H9 (cell line): ENCODE results near the gene TRAF3IP1. TPM values are rescaled to one million over a fixed set of nuclear protein-coding genes. Genes with fewer than 3 reads are reported as not detected.

Experiments
- DNase-seq: peaks from one replicate; pipeline ENCODE4 v3.0.0-alpha.2; 2017
- H2AFZ ChIP-seq: one replicate; pipeline ENCODE4 v1.6.1; 2013; ENCODE audit warnings: mild to moderate bottlenecking, low read length, control low read depth, moderate library complexity
- H2AK5ac ChIP-seq: 2 replicates; pipeline ENCODE4 v1.6.1; 2013; ENCODE audit warnings: low read length, control low read depth, mixed read lengths; ENCODE audit not compliant: insufficient read length
- H2BK120ac ChIP-seq: one replicate; pipeline ENCODE4 v1.6.1; 2013; ENCODE audit warnings: low read depth, mild to moderate bottlenecking, low read length, control low read depth, inconsistent platforms; ENCODE audit not compliant: poor library complexity, severe bottlenecking
- H2BK12ac ChIP-seq: 2 replicates; pipeline ENCODE4 v1.6.1; 2013; ENCODE audit warnings: low read length, control low read depth, mixed read lengths, low read depth; ENCODE audit not compliant: insufficient read length
- H2BK15ac ChIP-seq: 2 replicates; pipeline ENCODE4 v1.6.1; 2013; ENCODE audit warnings: low read depth, low read length, control low read depth
- H2BK20ac ChIP-seq: one replicate; pipeline ENCODE4 v1.6.1; 2013; ENCODE audit warnings: low read depth, mild to moderate bottlenecking, low read length, control low read depth, inconsistent platforms; ENCODE audit not compliant: poor library complexity, severe bottlenecking
- H2BK5ac ChIP-seq: 2 replicates; pipeline ENCODE4 v1.6.1; 2013; ENCODE audit warnings: low read length, control low read depth, mixed read lengths; ENCODE audit not compliant: insufficient read length
- H3K14ac ChIP-seq: 2 replicates; pipeline ENCODE4 v1.6.1; 2013; ENCODE audit warnings: low read length, control low read depth; ENCODE audit not compliant: insufficient read depth
- H3K18ac ChIP-seq: 2 replicates; pipeline ENCODE4 v1.6.1; 2013; ENCODE audit warnings: low read depth, mild to moderate bottlenecking, mixed read lengths, low read length, control low read depth; ENCODE audit not compliant: insufficient read length
- H3K23ac ChIP-seq: 2 replicates; pipeline ENCODE4 v1.6.1; 2013; ENCODE audit warnings: low read length, control low read depth, mixed read lengths, low read depth; ENCODE audit not compliant: insufficient read length
- H3K23me2 ChIP-seq: 2 replicates; pipeline ENCODE4 v1.6.1; 2013; ENCODE audit warnings: low read depth, mild to moderate bottlenecking, mixed read lengths, low read length, control low read depth; ENCODE audit not compliant: insufficient read length, poor library complexity, severe bottlenecking
- H3K27ac ChIP-seq: 2 replicates; pipeline ENCODE4 v1.5.1; 2013; ENCODE audit warnings: low read length, control low read depth, mixed read lengths, low read depth; ENCODE audit not compliant: insufficient read length
- H3K27me3 ChIP-seq: 2 replicates; pipeline ENCODE4 v1.6.1; 2013; ENCODE audit warnings: low read length, control low read depth, inconsistent platforms; ENCODE audit not compliant: insufficient read depth
- H3K4ac ChIP-seq: 2 replicates; pipeline ENCODE4 v1.6.1; 2013; ENCODE audit warnings: low read depth, mild to moderate bottlenecking, control low read depth, inconsistent platforms, low read length, moderate library complexity
- H3K4me1 ChIP-seq: 2 replicates; pipeline ENCODE4 v1.6.1; 2013; ENCODE audit warnings: low read length, control low read depth, inconsistent platforms; ENCODE audit not compliant: insufficient read depth
- H3K4me2 ChIP-seq: 2 replicates; pipeline ENCODE4 v1.6.1; 2013; ENCODE audit warnings: low read length, control low read depth, mixed read lengths; ENCODE audit not compliant: insufficient read length, insufficient read depth
- H3K56ac ChIP-seq: 2 replicates; pipeline ENCODE4 v1.6.1; 2013; ENCODE audit warnings: low read depth, mild to moderate bottlenecking, mixed read lengths, low read length, control low read depth; ENCODE audit not compliant: insufficient read length
- H3K79me1 ChIP-seq: 2 replicates; pipeline ENCODE4 v1.6.1; 2013; ENCODE audit warnings: low read depth, mild to moderate bottlenecking, moderate library complexity, low read length, control low read depth, inconsistent platforms; ENCODE audit not compliant: insufficient read depth, poor library complexity, severe bottlenecking
- H3K79me2 ChIP-seq: 2 replicates; pipeline ENCODE4 v1.6.1; 2013; ENCODE audit warnings: low read length, control low read depth, inconsistent platforms; ENCODE audit not compliant: insufficient read depth
- H3K9ac ChIP-seq: 2 replicates; pipeline ENCODE4 v1.6.1; 2013; ENCODE audit warnings: low read length, control low read depth, mixed read lengths; ENCODE audit not compliant: insufficient read length; ENCODE audit errors: extremely low read depth
- H3K9me3 ChIP-seq: one replicate; pipeline ENCODE4 v1.6.1; 2013; ENCODE audit warnings: low read depth, low read length, inconsistent platforms; ENCODE audit not compliant: control insufficient read depth
- H3T11ph ChIP-seq: one replicate; pipeline ENCODE4 v1.6.1; 2013; ENCODE audit warnings: mild to moderate bottlenecking, low read length, control low read depth, inconsistent platforms
- H4K20me1 ChIP-seq: one replicate; pipeline ENCODE4 v1.6.1; 2013; ENCODE audit not compliant: control insufficient read depth, insufficient read length, insufficient read depth
- H4K5ac ChIP-seq: 2 replicates; pipeline ENCODE4 v1.6.1; 2013; ENCODE audit warnings: low read depth, mild to moderate bottlenecking, mixed read lengths, low read length, control low read depth; ENCODE audit not compliant: insufficient read length
- H4K8ac ChIP-seq: replicated peaks from 2 replicates; pipeline ENCODE4 v1.6.1; 2013; ENCODE audit warnings: low read length, control low read depth, mixed read lengths, low read depth; ENCODE audit not compliant: insufficient read length
- H4K91ac ChIP-seq: 2 replicates; pipeline ENCODE4 v1.6.1; 2013; ENCODE audit warnings: low read depth, mild to moderate bottlenecking, moderate library complexity, mixed read lengths, low read length, control low read depth; ENCODE audit not compliant: insufficient read length
- H3K27ac Mint-ChIP-seq, 3 experiments: 2 replicates in 2 of 3; 3 replicates in 1 of 3; pipeline ENCODE4 v1.8.0; 2020 to 2021; ENCODE audit warnings: mixed read lengths in 3 of 3, mild to moderate bottlenecking in 1 of 3, moderate library complexity in 1 of 3
- H3K27me3 Mint-ChIP-seq: 2 replicates; pipeline ENCODE4 v1.8.0; 2021; ENCODE audit warnings: low read depth, mild to moderate bottlenecking, moderate library complexity, mixed read lengths
- H3K36me3 Mint-ChIP-seq, 3 experiments: 2 replicates in 2 of 3; 3 replicates in 1 of 3; pipeline ENCODE4 v1.8.0; 2020 to 2021; ENCODE audit warnings: low read depth in 3 of 3, mixed read lengths in 3 of 3; ENCODE audit not compliant: insufficient read depth in 1 of 3
- H3K4me1 Mint-ChIP-seq, 2 experiments: 2 replicates each; pipeline ENCODE4 v1.8.0; 2020; ENCODE audit warnings: mixed read lengths in 2 of 2
- H3K4me3 Mint-ChIP-seq, 2 experiments: 2 replicates in 1 of 2; 3 replicates in 1 of 2; pipeline ENCODE4 v1.8.0; 2020 to 2021; ENCODE audit warnings: mild to moderate bottlenecking in 2 of 2, mixed read lengths in 2 of 2, moderate library complexity in 1 of 2
- H3K9me3 Mint-ChIP-seq, 2 experiments: 2 replicates in 1 of 2; 3 replicates in 1 of 2; pipeline ENCODE4 v1.8.0; 2020; ENCODE audit warnings: mild to moderate bottlenecking in 2 of 2, mixed read lengths in 2 of 2, moderate library complexity in 1 of 2
- CTCF ChIP-seq: fragments of 200-600 bp; sonication (generic); conservative IDR thresholded peaks from 3 replicates; pipeline ENCODE4 v1.8.0; 2021; ENCODE audit warnings: antibody characterized with exemption, mild to moderate bottlenecking
- WGBS: extraction: QIAGEN DNeasy Blood & Tissue Kit; methylation state at CpG from one replicate; pipeline ENCODE4 v1.1.7; 2013; ENCODE audit warnings: missing lambda C conversion rate, low lambda C conversion rate, mixed read lengths; ENCODE audit not compliant: insufficient read length; ENCODE audit errors: extremely low coverage; 5-methylcytosine and 5-hydroxymethylcytosine counted together
- total RNA-seq: library from RNA; stranded (reverse); gene quantifications from 2 replicates; pipeline ENCODE4 v1.2.1, GENCODE V29; 2021

The TRAF3IP1 gene
- total RNA-seq, 1 experiment from 2014 or later = 16.4 TPM

- H3K4me2 ChIP-seq = peak overlapping the region; percentile 80
- no peak overlapping the region for H2AK5ac ChIP-seq
- H2BK15ac ChIP-seq = no peak overlapping the region
- H3K79me2 ChIP-seq = no peaks in the 10 kb centered on the region
- no peak overlapping the region for H3K18ac ChIP-seq
- H3K36me3 Mint-ChIP-seq = no peaks in the 10 kb centered on the region; a peak in 1 of 7 replicates
- no peak overlapping the region for H3K27ac ChIP-seq
- peak overlapping the region; percentile 69 to 84 for H3K4me3 Mint-ChIP-seq
- no peaks in the 10 kb centered on the region; the same call in 1 of the 2 replicates for H3K4me1 ChIP-seq
- peaks cover 32 to 50% of the 10 kb centered on the region in 2 experiments for H3K4me1 Mint-ChIP-seq
- no peak overlapping the region for H3T11ph ChIP-seq
- no peaks in the 10 kb centered on the region for H3K79me1 ChIP-seq
- H3K27ac Mint-ChIP-seq = peak overlapping the region in 2 of 3 experiments; percentile 63 to 71; a peak in 4 of 7 replicates
- no peak overlapping the region for H4K91ac ChIP-seq
- H3K23ac ChIP-seq = no peak overlapping the region
- H3K23me2 ChIP-seq = peaks cover 11% of the 10 kb centered on the region
- H2BK120ac ChIP-seq = no peak overlapping the region
- no peak overlapping the region for H3K4ac ChIP-seq
- H3K9me3 ChIP-seq = no peaks in the 10 kb centered on the region
- H2BK5ac ChIP-seq = no peak overlapping the region
- H3K9me3 Mint-ChIP-seq = no peaks in the 10 kb centered on the region
- H2AFZ ChIP-seq = no peak overlapping the region
- peak; percentile 59 for TF ChIP-seq CTCF
- DNase-seq = peak; percentile 99
- H2BK20ac ChIP-seq = no peak overlapping the region
- no peak overlapping the region for H3K9ac ChIP-seq
- no peak overlapping the region for H2BK12ac ChIP-seq
- H4K20me1 ChIP-seq = no peaks in the 10 kb centered on the region
- no peak overlapping the region for H3K56ac ChIP-seq
- no peaks in the 10 kb centered on the region for H3K27me3 ChIP-seq
- H3K14ac ChIP-seq = no peak overlapping the region
- WGBS = no CpG with 5 or more reads among the region's 108 CpGs
- peaks cover 9% of the 10 kb centered on the region for H3K27me3 Mint-ChIP-seq
- H4K8ac ChIP-seq = no peak overlapping the region
- no peak overlapping the region for H4K5ac ChIP-seq
Observed at GRCh38 chr2:238288650-238289573, 31.4 kb upstream of the TRAF3IP1 start.
